K562 (cell line): ENCODE measurements around the gene NHLH1. TPM values are rescaled to one million over a fixed set of nuclear protein-coding genes. Genes with fewer than 3 reads are reported as not detected.

Experiments
- ATAC-seq: fragments of 200-7000 bp; cut with Tn5 transposase; 3 replicates; pipeline ENCODE4 v1.9.1; 2020; ENCODE audit warnings: moderate library complexity
- BruUV-seq: library from RNA; stranded (reverse); fragments of 400-500 nt; replicated peaks from 2 replicates; lab custom pipeline; 2021; lab: Mats Ljungman, UMichigan
- CTCF ChIA-PET: fragments of 300-600 bp; formaldehyde crosslinking; extraction: SDS; loops from one replicate; lab custom pipeline; 2021; ENCODE audit warnings: low intra/inter-chr PET ratio; lab: Yijun Ruan, JAX
- POLR2A ChIA-PET: fragments of 300-600, 350-650 bp; sonication (Branson Sonifier 250); formaldehyde crosslinking; extraction: SDS; loops from one replicate; lab custom pipeline; 2021; ENCODE audit warnings: antibody characterized with exemption, inconsistent platforms; lab: Yijun Ruan, JAX
- DNase-seq, 4 experiments: peaks; one replicate each; pipeline versions ENCODE4 v3.0.0 to v3.0.0-alpha.2; 2011 to 2018; ENCODE audit warnings: low spot score in 3 of 4, mixed read lengths in 3 of 4; ENCODE audit errors: extremely low read depth in 1 of 4
- FAIRE-seq: peaks from 2 replicates; lab custom pipeline; 2011; peaks lifted over from hg19 to GRCh38; lab: Jason Lieb, UNC
- H2AFZ ChIP-seq: 2 replicates; pipeline ENCODE4 v1.6.0; 2011; ENCODE audit warnings: low read depth, low read length, control low read depth, inconsistent platforms
- H3K27ac ChIP-seq: fragments of 200-600 bp; 3 replicates; pipeline ENCODE4 v1.8.0; 2011; ENCODE audit warnings: low read depth, mild to moderate bottlenecking, control low read depth, inconsistent platforms, low read length, moderate library complexity, mixed read lengths; ENCODE audit errors: extremely low read depth
- H3K27me3 ChIP-seq, 2 experiments: fragments of 300-600 bp in 1 of 2; 2 replicates in 1 of 2; 3 replicates in 1 of 2; pipeline versions ENCODE4 v1.6.0 to v1.8.0; 2011; ENCODE audit warnings: inconsistent platforms in 2 of 2, low read length in 2 of 2, mild to moderate bottlenecking in 1 of 2, mixed read lengths in 1 of 2, moderate library complexity in 1 of 2; ENCODE audit not compliant: control insufficient read depth in 2 of 2, insufficient read depth in 2 of 2
- H3K36me3 ChIP-seq: fragments of 300-600 bp; 3 replicates; pipeline ENCODE4 v1.8.0; 2011; ENCODE audit warnings: mild to moderate bottlenecking, low read length, inconsistent platforms; ENCODE audit not compliant: control insufficient read depth, insufficient read depth
- H3K4me1 ChIP-seq, 2 experiments: fragments of 200-600 bp in 1 of 2; replicated peaks in 1 of 2; 2 replicates in 1 of 2; 3 replicates in 1 of 2; pipeline versions ENCODE4 v1.5.1 to v1.8.0; 2011; ENCODE audit warnings: inconsistent platforms in 2 of 2, low read length in 2 of 2, mild to moderate bottlenecking in 1 of 2, mixed read lengths in 1 of 2, moderate library complexity in 1 of 2; ENCODE audit not compliant: control insufficient read depth in 2 of 2, insufficient read depth in 2 of 2
- H3K4me2 ChIP-seq: 2 replicates; pipeline ENCODE4 v1.6.1; 2011; ENCODE audit warnings: low read length, control low read depth, inconsistent platforms, mixed read lengths; ENCODE audit not compliant: insufficient read depth
- H3K4me3 ChIP-seq: fragments of 200-600 bp; sonication (generic), shearing (Covaris generic); 2 replicates; pipeline ENCODE4 v1.5.1; 2016; ENCODE audit warnings: control low read depth, inconsistent platforms
- H3K79me2 ChIP-seq: fragments of 200-600 bp; 3 replicates; pipeline ENCODE4 v1.8.0; 2011; ENCODE audit warnings: low read length, inconsistent platforms; ENCODE audit not compliant: control insufficient read depth, insufficient read depth
- H3K9ac ChIP-seq, 2 experiments: 2 replicates each; pipeline versions ENCODE4 v1.6.0 to v1.6.1; 2011; ENCODE audit warnings: low read depth in 2 of 2, low read length in 2 of 2, control low read depth in 1 of 2, inconsistent platforms in 1 of 2, mild to moderate bottlenecking in 1 of 2, mixed read lengths in 1 of 2; ENCODE audit not compliant: insufficient read depth in 1 of 2
- H3K9me1 ChIP-seq: one replicate; pipeline ENCODE4 v1.6.0; 2011; ENCODE audit warnings: inconsistent platforms, mild to moderate bottlenecking, low read length, moderate library complexity; ENCODE audit not compliant: control insufficient read depth, insufficient read depth
- H3K9me3 ChIP-seq: replicated peaks from 2 replicates; pipeline ENCODE4 v1.5.1; 2011; ENCODE audit warnings: low read depth, low read length, inconsistent platforms; ENCODE audit not compliant: control insufficient read depth, insufficient read depth
- H4K20me1 ChIP-seq: replicated peaks from 2 replicates; pipeline ENCODE4 v1.6.1; 2011; ENCODE audit warnings: low read length, inconsistent platforms, mixed read lengths; ENCODE audit not compliant: control insufficient read depth, insufficient read depth
- ATF4 ChIP-seq: fragments of 450-650 bp; formaldehyde crosslinking; IDR thresholded peaks from 2 replicates; pipeline ENCODE4 v1.4.0; 2022; ENCODE audit warnings: mild to moderate bottlenecking, moderate library complexity
- CLOCK ChIP-seq: fragments of 250-450 bp; sonication (Bioruptor Pico); IDR thresholded peaks from 2 replicates; pipeline ENCODE4 v1.4.0; 2020; ENCODE audit warnings: mild to moderate bottlenecking, moderate library complexity, borderline replicate concordance
- CTBP1 ChIP-seq: fragments of 450-650 bp; IDR thresholded peaks from 2 replicates; pipeline ENCODE4 v1.6.1; 2016; ENCODE audit warnings: borderline replicate concordance
- ELF4 ChIP-seq: fragments of 450-650 bp; formaldehyde crosslinking; IDR thresholded peaks from 2 replicates; pipeline ENCODE4 v1.4.0; 2022; ENCODE audit warnings: missing genetic modification characterization
- ESRRA ChIP-seq: fragments of 450-650 bp; IDR thresholded peaks from 2 replicates; pipeline ENCODE4 v1.6.1; 2014; ENCODE audit warnings: low read depth, mild to moderate bottlenecking, moderate library complexity, borderline replicate concordance
- FOXM1 ChIP-seq, 2 experiments: fragments of 450-650 bp in 1 of 2; sonication (generic) in 1 of 2; formaldehyde crosslinking in 1 of 2; IDR thresholded peaks; 2 replicates each; pipeline versions ENCODE4 v1.6.1 to v1.9.0; 2017 to 2022; ENCODE audit warnings: low read depth in 2 of 2, mild to moderate bottlenecking in 2 of 2, missing genetic modification reagents in 1 of 2, moderate library complexity in 1 of 2
- GATA2 ChIP-seq: sonication (generic); formaldehyde crosslinking; IDR thresholded peaks from 2 replicates; pipeline ENCODE4 v1.4.0; 2020; ENCODE audit warnings: mild to moderate bottlenecking, missing genetic modification reagents
- GTF2F1 ChIP-seq: IDR thresholded peaks from 2 replicates; pipeline ENCODE4 v1.6.1; 2011; ENCODE audit warnings: low read depth, low read length, improper control_type of control experiment
- KAT7 ChIP-seq: sonication (generic); formaldehyde crosslinking; IDR thresholded peaks from 2 replicates; pipeline ENCODE4 v1.8.0; 2022; ENCODE audit warnings: missing genetic modification reagents, mild to moderate bottlenecking, borderline replicate concordance
- MCM7 ChIP-seq, 2 experiments: fragments of 450-650 bp; IDR thresholded peaks; 2 replicates each; pipeline ENCODE4 v1.6.1; 2016 to 2018
- NUFIP1 ChIP-seq: fragments of 450-650 bp; IDR thresholded peaks from 2 replicates; pipeline ENCODE4 v1.6.1; 2018; ENCODE audit not compliant: partially characterized antibody
- OTX1 ChIP-seq: fragments of 450-650 bp; formaldehyde crosslinking; IDR thresholded peaks from 2 replicates; pipeline ENCODE4 v1.4.0; 2022; ENCODE audit warnings: mild to moderate bottlenecking
- PRMT5 ChIP-seq: sonication (generic); formaldehyde crosslinking; IDR thresholded peaks from 2 replicates; pipeline ENCODE4 v1.5.0; 2020; ENCODE audit warnings: missing genetic modification reagents
- SMARCE1 ChIP-seq: fragments of 450-650 bp; IDR thresholded peaks from 2 replicates; pipeline ENCODE4 v1.7.1; 2016; ENCODE audit warnings: mild to moderate bottlenecking
- SNRNP70 ChIP-seq: fragments of 200-400 bp; formaldehyde crosslinking; optimal IDR thresholded peaks from 2 replicates; pipeline ENCODE3; 2017; ENCODE audit warnings: low read depth, low read length
- ZNF408 ChIP-seq: fragments of 250-450 bp; sonication (Bioruptor Pico); IDR thresholded peaks from 2 replicates; pipeline ENCODE4 v1.4.0; 2020; ENCODE audit warnings: low read depth, mild to moderate bottlenecking, moderate library complexity
- ZNF561 ChIP-seq: fragments of 450-650 bp; formaldehyde crosslinking; conservative IDR thresholded peaks from 2 replicates; pipeline ENCODE4 v1.4.0; 2020; ENCODE audit warnings: mild to moderate bottlenecking, moderate library complexity
- ZNF780A ChIP-seq: fragments of 250-450 bp; sonication (Bioruptor Pico); IDR thresholded peaks from 2 replicates; pipeline ENCODE4 v1.5.0; 2021; ENCODE audit warnings: mild to moderate bottlenecking
- WGBS: fragments of 100-300 bp; shearing (Covaris generic); methylation state at CpG from one replicate; pipeline ENCODE4 v1.1.6; 2016; ENCODE audit warnings: low coverage, mixed read lengths; ENCODE audit not compliant: insufficient coverage; ENCODE audit errors: missing lambda C conversion rate; 5-methylcytosine and 5-hydroxymethylcytosine counted together
- in situ Hi-C: fragments of 300-500 bp; cut with MboI; formaldehyde crosslinking; loops from 4 replicates; pipeline ENCODE4 v1.15.0; 2018; ENCODE audit warnings: inconsistent platforms, mixed read lengths
- intact Hi-C: fragments of 100-400 bp; cut with micrococcal nuclease; formaldehyde crosslinking; loops from 2 replicates; pipeline ENCODE4 v1.14.2; 2022
- polyA plus RNA-seq, 8 experiments: library from polyadenylated mRNA; depleted of rRNA in 4 of 8; stranded (reverse) in 5 of 8; unstranded in 3 of 8; fragments of >200 nt; fragmentation: Nextera tagmentation in 2 of 8; fragmentation: Illumina TruSeq in 1 of 8; extraction: Ambion mirVana in 2 of 8; extraction: Trizol in 1 of 8; gene quantifications; 2 replicates each; pipeline versions ENCODE4 v1.2.1 to v1.2.3, GENCODE V29; 2011 to 2014; ENCODE audit warnings: inconsistent platforms in 1 of 8, missing spikeins in 1 of 8
- total RNA-seq, 7 experiments: library from RNA; depleted of rRNA in 6 of 7; stranded (reverse); fragments of >200 nt in 6 of 7; fragmentation: Illumina TruSeq in 2 of 7; extraction: Trizol in 2 of 7; gene quantifications; 2 replicates each; pipeline versions ENCODE4 v1.2.1 to v1.2.3, GENCODE V29; 2011 to 2021; ENCODE audit warnings: low replicate concordance in 1 of 7
- TF ChIP-seq, protein P1 (sequence below): fragments of 250-450 bp; sonication (Bioruptor Pico); IDR thresholded peaks from 2 replicates; pipeline ENCODE4 v1.4.0; 2020

The NHLH1 gene
- total and polyA plus RNA-seq, 9 of the 15 experiments (the other 6 are each of a cell fraction or from before 2014, with no cell fraction given), result 0.09 to 1.3 (median 0.35) TPM; not detected in 1

DNA sequence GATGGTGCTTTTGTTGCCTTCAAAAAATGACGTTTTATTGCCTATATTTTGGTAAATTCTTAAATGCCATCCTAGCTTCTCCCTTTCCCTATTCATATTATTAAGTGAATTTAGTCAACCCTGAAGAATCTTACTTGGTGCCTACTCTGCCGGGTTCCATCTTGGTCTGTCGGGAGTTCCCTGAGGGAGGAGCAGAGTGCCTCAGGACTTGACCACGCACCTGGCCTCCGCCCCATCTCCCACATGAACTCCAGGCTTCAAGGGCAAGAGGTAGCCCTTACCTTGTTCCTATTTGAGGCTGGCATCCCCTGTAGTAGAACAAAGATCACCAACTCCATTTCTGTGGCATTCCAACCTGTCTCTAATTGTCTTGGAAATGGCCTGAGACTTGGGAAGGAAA lies 55.0 kb downstream of the NHLH1 start:
- CTCF ChIA-PET, result no interaction called here

More for the DNA sequence above, 55.0 kb downstream of the NHLH1 start:
- in situ Hi-C loops (no loop called here), intact Hi-C loops (no loop called here)
- BruUV-seq, result no TSS peak
- no peaks in the 10 kb centered on the region for H3K9me1 ChIP-seq
- H2AFZ ChIP-seq, result no peak overlapping the region
- no peak for FAIRE-seq
- H3K4me2 ChIP-seq, result no peak overlapping the region
- no peak overlapping the region for H3K9ac ChIP-seq
- no peak overlapping the region for H3K4me3 ChIP-seq
- no peaks in the 10 kb centered on the region for H3K27me3 ChIP-seq
- no peak for ATAC-seq
- no peak for TF ChIP-seq ATF4 (CRISPR knock-in tag)
- TF ChIP-seq ZNF561, result no peak
- TF ChIP-seq, protein P1, sequence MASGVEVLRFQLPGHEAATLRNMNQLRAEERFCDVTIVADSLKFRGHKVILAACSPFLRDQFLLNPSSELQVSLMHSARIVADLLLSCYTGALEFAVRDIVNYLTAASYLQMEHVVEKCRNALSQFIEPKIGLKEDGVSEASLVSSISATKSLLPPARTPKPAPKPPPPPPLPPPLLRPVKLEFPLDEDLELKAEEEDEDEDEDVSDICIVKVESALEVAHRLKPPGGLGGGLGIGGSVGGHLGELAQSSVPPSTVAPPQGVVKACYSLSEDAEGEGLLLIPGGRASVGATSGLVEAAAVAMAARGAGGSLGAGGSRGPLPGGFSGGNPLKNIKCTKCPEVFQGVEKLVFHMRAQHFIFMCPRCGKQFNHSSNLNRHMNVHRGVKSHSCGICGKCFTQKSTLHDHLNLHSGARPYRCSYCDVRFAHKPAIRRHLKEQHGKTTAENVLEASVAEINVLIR (CRISPR knock-in tag), result no peak
- TF ChIP-seq PRMT5 (CRISPR knock-in tag), result no peak
- no peak for TF ChIP-seq ESRRA
- no peak for TF ChIP-seq GTF2F1
- no peak for TF ChIP-seq CTBP1
- TF ChIP-seq FOXM1 (IDR thresholded peaks at IDR 0.05; ENCODE audit: low read depth), result no peak
- no peak for TF ChIP-seq FOXM1 (CRISPR knock-in tag; IDR thresholded peaks at IDR 0.05; ENCODE audit: low read depth)
- TF ChIP-seq ELF4, result no peak
- no peak for TF ChIP-seq SMARCE1
- TF ChIP-seq ZNF408 (CRISPR knock-in tag), result no peak
- TF ChIP-seq GATA2 (CRISPR knock-in tag), result no peak
- TF ChIP-seq OTX1 (CRISPR knock-in tag), result no peak
- TF ChIP-seq CLOCK, result no peak
- TF ChIP-seq ZNF780A (CRISPR knock-in tag), result no peak
- no peak for TF ChIP-seq NUFIP1
- TF ChIP-seq KAT7 (CRISPR knock-in tag), result no peak
- TF ChIP-seq MCM7 (IDR thresholded peaks at IDR 0.05), result no peak
- TF ChIP-seq SNRNP70, result no peak
- 47% methylated on average over 5 of the region's 5 CpGs for WGBS
- no peak overlapping the region for H3K27ac ChIP-seq
- H3K9me3 ChIP-seq, result no peaks in the 10 kb centered on the region
- no peaks in the 10 kb centered on the region for H3K79me2 ChIP-seq
- H4K20me1 ChIP-seq, result 0 out of 2 replicates have a peak, but pooled peaks cover 4% of the 10 kb centered on the region
- H3K36me3 ChIP-seq, result no peaks in the 10 kb centered on the region
- POLR2A ChIA-PET, result interaction anchor here (0.7 to 1.0 kb wide), 2 partner anchors 43 to 231 kb away, joined by 3 to 4 read pairs; no protein-coding TSS in a partner anchor
- DNase-seq, result no peak
- peaks cover 19 to 27% of the 10 kb centered on the region in 2 experiments; a peak in 4 of 5 replicates for H3K4me1 ChIP-seq
